A549 (cell line): Measurements from ENCODE around the gene ZDHHC11B. TPM values are rescaled to one million over a fixed set of nuclear protein-coding genes. Genes with fewer than 3 reads are reported as not detected.
"Not testable (repeated sequence)": the region's sequence is repeated elsewhere in the genome, so short reads cannot be mapped to it uniquely, and the experiment has no call there.

ENCODE experiments used
- ATAC-seq, 2 experiments: fragments of 200-7000 bp in 1 of 2; fragments of >200 bp in 1 of 2; cut with Nextera tagmentation in 1 of 2; cut with Tn5 transposase in 1 of 2; 3 replicates each; pipeline versions ENCODE4 v1.8.0 to v1.9.1; 2018 to 2020; ENCODE audit warnings: mild to moderate bottlenecking in 1 of 2, moderate library complexity in 1 of 2
- CTCF ChIA-PET: fragments of 300-600 bp; sonication (Branson Sonifier 250); formaldehyde crosslinking; extraction: SDS; loops from one replicate; lab custom pipeline; 2021; ENCODE audit warnings: antibody characterized with exemption, inconsistent platforms; lab: Yijun Ruan, JAX
- POLR2A ChIA-PET: fragments of 350-600 bp; formaldehyde crosslinking; extraction: SDS; loops from one replicate; lab custom pipeline; 2021; ENCODE audit warnings: antibody characterized with exemption, inconsistent platforms; lab: Yijun Ruan, JAX
- DNase-seq, 2 experiments: peaks; one replicate each; pipeline versions ENCODE4 v3.0.0 to v3.0.0-alpha.2; 2011 to 2016; ENCODE audit warnings: low read depth in 1 of 2, low spot score in 1 of 2
- FAIRE-seq: peaks from 2 replicates; lab custom pipeline; 2011; peaks lifted over from hg19 to GRCh38; lab: Jason Lieb, UNC
- H3K27ac ChIP-seq, 2 experiments: fragments of >200 bp; sonication (Bioruptor Twin); formaldehyde crosslinking; 3 replicates each; pipeline ENCODE4 v1.5.1; 2016 to 2017
- H3K4me1 ChIP-seq: fragments of >200 bp; sonication (Bioruptor Twin); formaldehyde crosslinking; 3 replicates; pipeline ENCODE4 v1.6.1; 2016
- H3K4me2 ChIP-seq: fragments of >200 bp; sonication (Bioruptor Twin); formaldehyde crosslinking; 3 replicates; pipeline ENCODE4 v1.6.1; 2016
- H3K4me3 ChIP-seq: fragments of >200 bp; sonication (Bioruptor Twin); formaldehyde crosslinking; 3 replicates; pipeline ENCODE4 v1.5.1; 2016
- H3K9me3 ChIP-seq: fragments of >200 bp; sonication (Bioruptor Twin); formaldehyde crosslinking; 3 replicates; pipeline ENCODE4 v1.6.1; 2016
- ATOH8 ChIP-seq: fragments of 250-450 bp; sonication (Bioruptor Pico); IDR thresholded peaks from 2 replicates; pipeline ENCODE4 v1.5.0; 2020; ENCODE audit warnings: low read depth, mild to moderate bottlenecking, moderate library complexity
- CBX2 ChIP-seq: fragments of 200-600 bp; sonication (generic); IDR thresholded peaks from 2 replicates; pipeline ENCODE4 v1.6.1; 2016; ENCODE audit warnings: low read depth, mild to moderate bottlenecking, borderline replicate concordance
- CTCF ChIP-seq: fragments of >200 bp; sonication (Bioruptor Twin); formaldehyde crosslinking; IDR thresholded peaks from 3 replicates; pipeline ENCODE4 v1.5.1; 2016
- EHF ChIP-seq: fragments of 250-450 bp; sonication (Bioruptor Pico); IDR thresholded peaks from 2 replicates; pipeline ENCODE4 v1.5.0; 2020; ENCODE audit warnings: mild to moderate bottlenecking
- ESRRA ChIP-seq: fragments of 150-350 bp; IDR thresholded peaks from 2 replicates; pipeline ENCODE4 v1.6.1; 2014; ENCODE audit warnings: mild to moderate bottlenecking, low read length, borderline replicate concordance
- FOSB ChIP-seq: fragments of 250-450 bp; sonication (Bioruptor Pico); IDR thresholded peaks from 2 replicates; pipeline ENCODE4 v1.5.0; 2020; ENCODE audit warnings: mild to moderate bottlenecking, moderate library complexity
- GATA3 ChIP-seq: IDR thresholded peaks from 2 replicates; pipeline ENCODE4 v1.6.1; 2012; ENCODE audit warnings: borderline replicate concordance
- HMGXB4 ChIP-seq: fragments of 250-450 bp; sonication (Bioruptor Pico); IDR thresholded peaks from 2 replicates; pipeline ENCODE4 v1.5.0; 2021; ENCODE audit warnings: mild to moderate bottlenecking, moderate library complexity, borderline replicate concordance
- HOXB5 ChIP-seq: fragments of 250-450 bp; sonication (Bioruptor Pico); IDR thresholded peaks from 2 replicates; pipeline ENCODE4 v1.5.0; 2020; ENCODE audit warnings: mild to moderate bottlenecking, moderate library complexity
- KDM1A ChIP-seq: fragments of 200-600 bp; sonication (generic); IDR thresholded peaks from 2 replicates; pipeline ENCODE4 v1.6.1; 2016; ENCODE audit warnings: low read depth, mild to moderate bottlenecking
- KDM5A ChIP-seq: fragments of 200-600 bp; sonication (generic); IDR thresholded peaks from 2 replicates; pipeline ENCODE4 v1.6.1; 2016; ENCODE audit warnings: antibody characterized with exemption, mild to moderate bottlenecking
- MAZ ChIP-seq: fragments of 150-350 bp; IDR thresholded peaks from 2 replicates; pipeline ENCODE4 v1.6.1; 2014; ENCODE audit warnings: antibody characterized with exemption, low read depth, low read length, borderline replicate concordance
- NPAS2 ChIP-seq: fragments of 250-450 bp; sonication (Bioruptor Pico); IDR thresholded peaks from 2 replicates; pipeline ENCODE4 v1.8.0; 2022; ENCODE audit warnings: mild to moderate bottlenecking, moderate library complexity, borderline replicate concordance
- POLR2AphosphoS2 ChIP-seq: conservative IDR thresholded peaks from 2 replicates; pipeline ENCODE4 v1.6.1; 2012; ENCODE audit warnings: low read length, improper control_type of control experiment, inconsistent platforms
- REST ChIP-seq: fragments of 200-600 bp; sonication (generic); IDR thresholded peaks from 2 replicates; pipeline ENCODE4 v1.6.1; 2016; ENCODE audit warnings: antibody characterized with exemption, mild to moderate bottlenecking, moderate library complexity
- TFCP2L1 ChIP-seq: fragments of 250-450 bp; sonication (Bioruptor Pico); IDR thresholded peaks from 2 replicates; pipeline ENCODE4 v1.5.0; 2021; ENCODE audit warnings: mild to moderate bottlenecking
- ZC3H11A ChIP-seq: fragments of 450-650 bp; IDR thresholded peaks from 2 replicates; pipeline ENCODE4 v1.6.1; 2014; ENCODE audit warnings: antibody characterized with exemption, mild to moderate bottlenecking
- ZNF302 ChIP-seq: fragments of 250-450 bp; sonication (Bioruptor Pico); IDR thresholded peaks from 2 replicates; pipeline ENCODE4 v1.9.0; 2021; ENCODE audit warnings: inconsistent platforms, mild to moderate bottlenecking, moderate library complexity
- WGBS: methylation state at CpG from one replicate; pipeline ENCODE4 v1.1.6; 2017; ENCODE audit errors: missing lambda C conversion rate; 5-methylcytosine and 5-hydroxymethylcytosine counted together
- polyA plus RNA-seq, 4 experiments: library from polyadenylated mRNA; depleted of rRNA in 3 of 4; stranded (reverse); fragments of >200 nt; fragmentation: RNase III in 1 of 4; extraction: RNeasy Plus Mini Kit Qiagen cat#74134 plus additional on column Dnase treatment in 1 of 4; gene quantifications; 2 replicates in 3 of 4; 3 replicates in 1 of 4; pipeline ENCODE4 v1.2.3, GENCODE V29; 2011 to 2017

The ZDHHC11B gene
- polyA plus RNA-seq, 2 of the 4 experiments (the other 2 are of a cell fraction) = 0.18 to 1.0 TPM

GRCh38 chr5:815449-815848 is 30.9 kb upstream of the ZDHHC11B start:
- CTCF ChIA-PET = no interaction called here
- TF ChIP-seq REST = no peak
- TF ChIP-seq TFCP2L1 (CRISPR knock-in tag) = no peak
- TF ChIP-seq CTCF = no peak
- no peak for TF ChIP-seq KDM5A
- no peak for TF ChIP-seq ESRRA
- no peak for TF ChIP-seq POLR2AphosphoS2
- TF ChIP-seq MAZ = no peak
- TF ChIP-seq CBX2 = no peak
- no peak for TF ChIP-seq HOXB5 (CRISPR knock-in tag)
- no peak for TF ChIP-seq FOSB
- TF ChIP-seq NPAS2 = no peak
- no peak for TF ChIP-seq HMGXB4 (CRISPR knock-in tag)
- no peak for TF ChIP-seq ZC3H11A
- TF ChIP-seq EHF = no peak
- no peak for TF ChIP-seq ZNF302
- TF ChIP-seq ATOH8 (CRISPR knock-in tag) = no peak
- TF ChIP-seq KDM1A = no peak
- no peak for TF ChIP-seq GATA3

GRCh38 chr5:813575-813974 is 29.0 kb upstream of the ZDHHC11B start:
- 94% methylated on average over 2 of the region's 5 CpGs for WGBS
- DNase-seq, ATAC-seq, H3K4me3 ChIP-seq, FAIRE-seq, H3K4me2 ChIP-seq, H3K9me3 ChIP-seq, CTCF ChIA-PET, H3K27ac ChIP-seq, POLR2A ChIA-PET, H3K4me1 ChIP-seq: not testable (repeated sequence)

More at GRCh38 chr5:815449-815848, 30.9 kb upstream of the ZDHHC11B start:
- no peak overlapping the region for H3K27ac ChIP-seq
- no peaks in the 10 kb centered on the region for H3K9me3 ChIP-seq
- DNase-seq (no peak), ATAC-seq (no peak), FAIRE-seq (no peak)
- H3K4me3 ChIP-seq = no peak overlapping the region
- no peaks in the 10 kb centered on the region for H3K4me1 ChIP-seq
- 88% methylated on average over 3 of the region's 3 CpGs for WGBS
- no peak overlapping the region for H3K4me2 ChIP-seq
- POLR2A ChIA-PET = no interaction called here

GRCh38 chr5:811384-811783 is 26.9 kb upstream of the ZDHHC11B start:
- H3K4me1 ChIP-seq, POLR2A ChIA-PET, H3K4me2 ChIP-seq, H3K4me3 ChIP-seq, ATAC-seq, H3K9me3 ChIP-seq, H3K27ac ChIP-seq, DNase-seq, CTCF ChIA-PET, FAIRE-seq: not testable (repeated sequence)
- WGBS = 91% methylated on average over 8 of the region's 9 CpGs

- POLR2A ChIA-PET, FAIRE-seq, H3K4me2 ChIP-seq, H3K4me1 ChIP-seq, DNase-seq, H3K9me3 ChIP-seq, CTCF ChIA-PET, H3K4me3 ChIP-seq, H3K27ac ChIP-seq: not testable (repeated sequence)
- ATAC-seq = peak; percentile 55 to 66; a peak in 5 of 6 replicates
- WGBS = 74% methylated on average over 6 of the region's 10 CpGs
Observed at GRCh38 chr5:807719-808514, 23.4 kb upstream of the ZDHHC11B start.
